Activated B cell treated with CpG ODN at 0.5 μM for 24 hours (primary cell): Measurements from ENCODE around the gene ZNF319. TPM values are rescaled to one million over a fixed set of nuclear protein-coding genes. Genes with fewer than 3 reads are reported as not detected.

Source experiments
- ATAC-seq: fragments of 200-7000 bp; cut with Tn5 transposase; one replicate; pipeline ENCODE4 v1.10.0; 2021; ENCODE audit warnings: low read depth, mild to moderate bottlenecking, moderate library complexity
- CTCF ChIA-PET: fragments of 350-600 bp; sonication (Branson Sonifier 250); formaldehyde crosslinking; loops from one replicate; lab custom pipeline; 2021; ENCODE audit warnings: antibody characterized with exemption; lab: Charles Lee
- POLR2A ChIA-PET: fragments of 350-600 bp; sonication (Branson Sonifier 250); formaldehyde crosslinking; loops from one replicate; lab custom pipeline; 2021; ENCODE audit warnings: antibody characterized with exemption; lab: Charles Lee
- DNase-seq: peaks from one replicate; pipeline ENCODE4 v3.0.0; 2022
- H3K27ac Mint-ChIP-seq: one replicate; pipeline ENCODE4 v1.8.0; 2020; ENCODE audit warnings: mixed read lengths
- H3K27me3 Mint-ChIP-seq: one replicate; pipeline ENCODE4 v1.8.0; 2021; ENCODE audit warnings: mixed read lengths
- H3K36me3 Mint-ChIP-seq: one replicate; pipeline ENCODE4 v1.8.0; 2021; ENCODE audit warnings: low read depth, mixed read lengths
- H3K4me1 Mint-ChIP-seq: one replicate; pipeline ENCODE4 v1.8.0; 2021; ENCODE audit warnings: mixed read lengths
- H3K4me3 Mint-ChIP-seq: one replicate; pipeline ENCODE4 v1.8.0; 2020; ENCODE audit warnings: mild to moderate bottlenecking, mixed read lengths
- H3K9me3 Mint-ChIP-seq: one replicate; pipeline ENCODE4 v1.8.0; 2020; ENCODE audit warnings: mixed read lengths
- intact Hi-C: fragments of 100-400 bp; cut with micrococcal nuclease; formaldehyde crosslinking; loops from one replicate; pipeline ENCODE4 v1.15.1; 2024
- total RNA-seq: library from RNA; stranded (reverse); gene quantifications from 2 replicates; pipeline ENCODE4 v1.2.3, GENCODE V29; 2022
- TF ChIP-seq, protein P1 (sequence below): fragments of 200-600 bp; IDR thresholded peaks from one replicate; pipeline ENCODE4 v1.8.0; 2022; ENCODE audit warnings: antibody characterized with exemption, mild to moderate bottlenecking

ZNF319 gene
- total RNA-seq, 1 donor from 2014 or later, result 10.6 TPM

GRCh38 chr16:57946181-57946801, 54.2 kb downstream of the ZNF319 start:
- peaks cover 3% of the 10 kb centered on the region for H3K27me3 Mint-ChIP-seq
- ATAC-seq (no peak), DNase-seq (no peak)
- no peaks in the 10 kb centered on the region for H3K36me3 Mint-ChIP-seq
- POLR2A ChIA-PET, result interaction anchor here (0.6 kb wide), 1 partner anchor 373 kb away, joined by 6 read pairs; no protein-coding TSS in a partner anchor
- H3K9me3 Mint-ChIP-seq, result peaks cover 5% of the 10 kb centered on the region
- CTCF ChIA-PET, result no interaction called here
- TF ChIP-seq, protein P1, sequence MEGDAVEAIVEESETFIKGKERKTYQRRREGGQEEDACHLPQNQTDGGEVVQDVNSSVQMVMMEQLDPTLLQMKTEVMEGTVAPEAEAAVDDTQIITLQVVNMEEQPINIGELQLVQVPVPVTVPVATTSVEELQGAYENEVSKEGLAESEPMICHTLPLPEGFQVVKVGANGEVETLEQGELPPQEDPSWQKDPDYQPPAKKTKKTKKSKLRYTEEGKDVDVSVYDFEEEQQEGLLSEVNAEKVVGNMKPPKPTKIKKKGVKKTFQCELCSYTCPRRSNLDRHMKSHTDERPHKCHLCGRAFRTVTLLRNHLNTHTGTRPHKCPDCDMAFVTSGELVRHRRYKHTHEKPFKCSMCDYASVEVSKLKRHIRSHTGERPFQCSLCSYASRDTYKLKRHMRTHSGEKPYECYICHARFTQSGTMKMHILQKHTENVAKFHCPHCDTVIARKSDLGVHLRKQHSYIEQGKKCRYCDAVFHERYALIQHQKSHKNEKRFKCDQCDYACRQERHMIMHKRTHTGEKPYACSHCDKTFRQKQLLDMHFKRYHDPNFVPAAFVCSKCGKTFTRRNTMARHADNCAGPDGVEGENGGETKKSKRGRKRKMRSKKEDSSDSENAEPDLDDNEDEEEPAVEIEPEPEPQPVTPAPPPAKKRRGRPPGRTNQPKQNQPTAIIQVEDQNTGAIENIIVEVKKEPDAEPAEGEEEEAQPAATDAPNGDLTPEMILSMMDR, result no peak
- H3K27ac Mint-ChIP-seq, result no peak overlapping the region
- no peaks in the 10 kb centered on the region for H3K4me1 Mint-ChIP-seq
- no peak overlapping the region for H3K4me3 Mint-ChIP-seq
- intact Hi-C loops, result no loop called here

GRCh38 chr16:57945740-57946138, 54.7 kb downstream of the ZNF319 start:
- DNase-seq, result no peak
- Mint-ChIP-seq H3K27me3 (peaks cover 1% of the 10 kb centered on the region), H3K4me1 (no peaks in the 10 kb centered on the region), H3K9me3 (peaks cover 5% of the 10 kb centered on the region), H3K36me3 (no peaks in the 10 kb centered on the region), H3K4me3 (no peak overlapping the region), H3K27ac (no peak overlapping the region)
- CTCF ChIA-PET, result no interaction called here
- POLR2A ChIA-PET, result no interaction called here
- intact Hi-C loops, result no loop called here
- TF ChIP-seq, protein P1, result no peak
- ATAC-seq, result no peak

- Mint-ChIP-seq H3K4me1 (no peaks in the 10 kb centered on the region), H3K9me3 (peaks cover 5% of the 10 kb centered on the region), H3K36me3 (no peaks in the 10 kb centered on the region), H3K27ac (no peak overlapping the region), H3K27me3 (no peaks in the 10 kb centered on the region), H3K4me3 (no peak overlapping the region)
- TF ChIP-seq, protein P1, result no peak
- ChIA-PET CTCF (no interaction called here), POLR2A (no interaction called here)
- intact Hi-C loops, result no loop called here
- no peak for ATAC-seq
- DNase-seq, result no peak
Observed at GRCh38 chr16:57944970-57945739, 55.3 kb downstream of the ZNF319 start.

Other genes with a start within 250 kb of the ZNF319 start
- gene KIFC3, start 198.2 kb downstream of the ZNF319 start, total RNA-seq, result 0.27 and 0.29 TPM in 2 replicates
- not detected in 2 replicates for gene CNGB1, start 29.5 kb downstream of the ZNF319 start, total RNA-seq
- gene USB1, start 735 bp upstream of the ZNF319 start, total RNA-seq, result 37.4 and 40.7 TPM in 2 replicates
- 0.60 TPM in 1 of 2 replicates, not detected in the other for gene MMP15, start 25.1 kb upstream of the ZNF319 start, total RNA-seq
- gene CFAP20, start 128.7 kb upstream of the ZNF319 start, total RNA-seq, result 20.2 and 24.9 TPM in 2 replicates
- gene CSNK2A2, start 197.4 kb upstream of the ZNF319 start, total RNA-seq, result 77.3 and 85.5 TPM in 2 replicates